NK-92 (cell line): ENCODE measurements around the gene COL5A1.

Experiments used
- DNase-seq: peaks from one replicate; lab custom pipeline; 2025; ENCODE audit not compliant: unreplicated experiment; lab: John Stamatoyannopoulos, UW

The COL5A1 gene

GRCh38 chr9:134886413-134886913 lies 244.9 kb downstream of the COL5A1 start:
- no peak for DNase-seq

GRCh38 chr9:134887219-134887618 lies 245.6 kb downstream of the COL5A1 start:
- no peak for DNase-seq

- DNase-seq = no peak
These were observed 246.3 kb downstream of the COL5A1 start for GRCh38 chr9:134887686-134888602.

- no peak for DNase-seq
These were observed 247.1 kb downstream of the COL5A1 start for GRCh38 chr9:134888603-134889190.

GRCh38 chr9:134889386-134890154 lies 248.0 kb downstream of the COL5A1 start:
- DNase-seq = no peak

- DNase-seq = no peak
These were observed 248.5 kb downstream of the COL5A1 start for GRCh38 chr9:134890155-134890495.

- DNase-seq = no peak
These were observed 249.4 kb downstream of the COL5A1 start for GRCh38 chr9:134891053-134891452.

GRCh38 chr9:134891713-134892112 lies 250.1 kb downstream of the COL5A1 start:
- DNase-seq = no peak

- no peak for DNase-seq
These were observed 250.6 kb downstream of the COL5A1 start for GRCh38 chr9:134892221-134892620.

GRCh38 chr9:134892820-134893420 lies 251.3 kb downstream of the COL5A1 start:
- DNase-seq = no peak
